GM18907 (cell line): ENCODE measurements around the gene MGST1.

Source experiments
- ATAC-seq: cut with Tn5 transposase; IDR thresholded peaks from one replicate; pipeline ENCODE4 v1.9.1; 2021; ENCODE audit warnings: mild to moderate bottlenecking, moderate library complexity; ENCODE audit not compliant: unreplicated experiment

The MGST1 gene

GRCh38 chr12:16347391-16348298 is at the start of gene MGST1:
Gene MGST1 (plus strand): TSS chr12:16347645. CDS start chr12:16354253, 6,608 bp downstream.
- peak; percentile 82 for ATAC-seq

GRCh38 chr12:16299403-16299802 is 48.0 kb upstream of the MGST1 start:
- no peak for ATAC-seq

- no peak for ATAC-seq
Measured at GRCh38 chr12:16300122-16300521, 47.3 kb upstream of the MGST1 start.

- no peak for ATAC-seq
Measured at GRCh38 chr12:16300736-16301135, 46.7 kb upstream of the MGST1 start.

- no peak for ATAC-seq
Measured at GRCh38 chr12:16303939-16304338, 43.5 kb upstream of the MGST1 start.

- no peak for ATAC-seq
Measured at GRCh38 chr12:16307856-16308475, 39.5 kb upstream of the MGST1 start.

GRCh38 chr12:16310934-16311333 is 36.5 kb upstream of the MGST1 start:
- no peak for ATAC-seq

- ATAC-seq = no peak
Measured at GRCh38 chr12:16323010-16323409, 24.4 kb upstream of the MGST1 start.

GRCh38 chr12:16323638-16324037 is 23.8 kb upstream of the MGST1 start:
- no peak for ATAC-seq

GRCh38 chr12:16324272-16324671 is 23.2 kb upstream of the MGST1 start:
- ATAC-seq = no peak

- no peak for ATAC-seq
Measured at GRCh38 chr12:16324772-16325171, 22.7 kb upstream of the MGST1 start.

GRCh38 chr12:16325426-16325825 is 22.0 kb upstream of the MGST1 start:
- ATAC-seq = no peak

GRCh38 chr12:16327963-16328362 is 19.5 kb upstream of the MGST1 start:
- no peak for ATAC-seq

- no peak for ATAC-seq
Measured at GRCh38 chr12:16329594-16329993, 17.9 kb upstream of the MGST1 start.

- no peak for ATAC-seq
Measured at GRCh38 chr12:16330560-16330959, 16.9 kb upstream of the MGST1 start.

GRCh38 chr12:16331998-16332397 is 15.4 kb upstream of the MGST1 start:
- no peak for ATAC-seq

GRCh38 chr12:16335838-16336237 is 11.6 kb upstream of the MGST1 start:
- no peak for ATAC-seq

GRCh38 chr12:16344269-16344668 is 3.2 kb upstream of the MGST1 start:
- ATAC-seq = no peak

GRCh38 chr12:16345105-16345504 is 2.3 kb upstream of the MGST1 start:
- ATAC-seq = no peak

GRCh38 chr12:16346958-16347357 is 487 bp upstream of the MGST1 start:
- ATAC-seq = peak; percentile 12

- peak; percentile 72 for ATAC-seq
Measured at GRCh38 chr12:16348435-16349130, 1.1 kb downstream of the MGST1 start.

GRCh38 chr12:16349131-16349460 is 1.7 kb downstream of the MGST1 start:
- ATAC-seq = peak; percentile 35
